Activated CD4-positive, alpha-beta T cell treated with anti-CD3 and anti-CD28 coated beads, Interleukin-2, Interleukin-4, amounts not matched to agents 100 ng/mL and 50 ng/mL, durations not matched to agents 16 hours and 8 hours (primary cell): ENCODE data around the gene DGCR8.

Source experiments
- DNase-seq: peaks from one replicate; pipeline ENCODE4 v3.0.0-alpha.2; 2020; ENCODE audit warnings: low spot score

DGCR8 gene

DNA sequence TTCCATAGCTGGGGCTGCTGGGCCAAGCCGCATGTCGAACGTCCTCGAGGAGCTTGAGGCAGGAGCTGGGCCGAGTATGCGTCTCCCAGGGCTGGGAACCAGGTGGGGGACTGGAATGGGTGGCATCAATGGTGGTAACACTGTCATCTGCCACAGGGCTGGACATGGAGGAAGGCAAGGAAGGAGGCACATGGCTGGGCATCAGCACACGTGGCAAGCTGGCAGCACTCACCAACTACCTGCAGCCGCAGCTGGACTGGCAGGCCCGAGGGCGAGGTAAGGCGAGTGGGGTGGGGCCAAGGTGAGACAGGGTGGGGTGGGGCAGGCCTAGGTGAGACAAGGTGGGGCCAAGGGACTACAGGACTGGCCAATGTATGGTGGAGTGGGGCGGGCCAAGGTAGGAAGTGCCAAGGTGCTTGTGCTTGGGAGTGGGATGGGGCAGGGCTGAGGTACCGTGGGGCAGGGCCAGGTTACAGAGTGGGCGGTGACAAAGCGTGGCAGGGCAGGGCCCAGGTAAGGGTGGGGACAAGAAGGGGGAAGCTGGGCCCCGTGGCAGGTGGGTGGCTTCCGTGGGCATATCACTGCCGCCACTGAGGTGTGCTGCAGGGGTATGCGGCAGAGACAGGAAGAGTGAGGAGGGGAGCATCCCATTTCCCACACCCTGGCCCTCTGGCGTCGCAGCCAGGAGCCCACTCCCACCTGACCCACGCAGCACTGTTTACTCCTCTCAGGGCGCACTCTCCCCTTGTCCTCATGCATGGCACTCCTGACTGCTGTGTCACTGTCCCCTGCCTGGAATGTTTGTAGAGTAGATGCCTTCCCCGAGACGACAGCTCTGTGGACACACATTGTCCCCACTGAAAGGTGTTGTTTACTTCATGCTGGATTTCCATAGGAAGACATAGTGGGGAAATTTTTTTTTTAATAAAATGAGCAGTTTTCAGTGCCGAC, 27.5 kb upstream of the DGCR8 start:
- DNase-seq = no peak

DNA sequence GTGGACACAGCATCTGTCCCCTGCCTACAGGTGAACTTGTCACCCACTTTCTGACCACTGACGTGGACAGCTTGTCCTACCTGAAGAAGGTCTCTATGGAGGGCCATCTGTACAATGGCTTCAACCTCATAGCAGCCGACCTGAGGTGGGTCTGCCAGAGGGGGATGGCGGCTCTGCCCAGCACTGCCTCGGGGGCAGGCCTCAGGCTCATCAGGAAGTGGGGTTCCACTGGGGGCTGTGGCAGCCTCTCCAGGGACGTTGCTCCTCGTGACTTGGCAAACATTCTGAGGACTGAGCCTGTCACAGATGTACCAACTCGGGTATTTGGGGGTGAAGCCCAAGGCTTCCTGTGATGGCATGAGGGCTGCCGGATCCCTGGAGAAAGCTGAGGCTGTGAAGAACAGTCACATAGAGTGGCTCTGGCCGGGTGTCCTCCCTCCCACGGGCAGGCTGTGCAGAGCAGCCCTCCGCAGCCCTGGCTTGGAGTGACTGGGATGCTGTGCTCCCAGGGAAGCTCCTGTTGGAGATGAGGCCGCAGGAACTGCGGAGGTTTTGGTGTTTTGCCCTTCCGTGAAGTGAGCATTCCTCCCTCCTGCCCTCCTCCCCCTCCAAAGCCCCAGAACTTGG, 26.5 kb upstream of the DGCR8 start:
- DNase-seq = no peak

DNA sequence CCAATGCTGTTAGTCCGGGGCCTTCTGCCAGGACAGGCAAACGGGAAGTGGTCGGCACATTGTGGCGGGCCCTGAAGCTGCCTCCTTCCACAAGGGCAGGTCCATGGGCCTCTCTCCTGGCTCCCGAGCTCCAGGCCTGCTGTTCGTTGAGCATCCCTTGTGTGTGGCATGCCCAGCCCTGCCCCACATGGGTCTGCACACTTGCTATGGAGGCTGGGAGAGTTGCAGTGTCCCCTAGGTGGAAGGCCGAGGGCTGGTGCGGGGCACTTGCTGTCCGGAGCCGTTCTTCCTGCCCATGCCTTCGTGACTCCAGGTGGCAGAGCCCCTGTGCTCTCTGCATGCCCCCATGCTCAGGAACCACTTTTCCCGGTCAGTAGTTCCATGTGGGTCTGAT, 26.0 kb upstream of the DGCR8 start:
- no peak for DNase-seq

- DNase-seq = no peak
Measured at GRCh38 chr22:20054485-20054884, 25.6 kb upstream of the DGCR8 start.

- DNase-seq = no peak
Measured at GRCh38 chr22:20055144-20055543, 24.9 kb upstream of the DGCR8 start.

GRCh38 chr22:20055654-20056053, 24.4 kb upstream of the DGCR8 start:
- no peak for DNase-seq

- DNase-seq = no peak
Measured at GRCh38 chr22:20056161-20056560, 23.9 kb upstream of the DGCR8 start.

GRCh38 chr22:20056696-20057386, 23.2 kb upstream of the DGCR8 start:
- no peak for DNase-seq

DNA sequence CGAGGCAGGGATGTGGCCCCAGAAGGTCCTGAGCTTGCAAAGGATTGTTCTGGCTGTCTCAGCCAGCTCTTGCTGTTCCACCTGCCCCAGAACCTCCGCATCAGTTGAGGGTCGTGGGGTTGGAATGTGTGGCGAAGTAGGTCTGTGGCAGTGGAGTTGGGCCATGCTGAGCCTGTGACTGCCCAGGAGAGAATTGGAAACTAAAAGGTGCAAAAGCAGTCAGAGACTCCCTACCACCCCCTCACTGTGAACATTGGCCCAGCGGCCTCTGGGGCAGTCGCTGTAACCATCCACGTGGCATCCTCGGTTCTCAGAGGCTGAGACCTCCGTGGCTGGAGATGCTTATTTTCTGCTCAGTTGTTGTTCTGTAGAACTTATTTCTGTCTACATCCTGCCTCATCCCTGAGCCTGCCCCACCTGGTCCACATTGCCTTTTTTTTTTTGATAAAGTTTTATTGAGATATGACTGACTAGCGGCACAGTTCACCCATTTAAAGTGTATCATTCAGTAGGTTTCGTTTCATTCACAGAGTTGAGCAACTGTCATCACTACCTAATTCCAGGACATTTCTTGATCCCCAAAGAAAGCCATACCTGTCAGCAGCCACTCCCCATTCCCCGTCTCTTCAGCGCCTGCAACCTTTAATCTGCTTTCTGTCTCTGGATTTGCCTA, 22.3 kb upstream of the DGCR8 start:
- no peak for DNase-seq

DNA sequence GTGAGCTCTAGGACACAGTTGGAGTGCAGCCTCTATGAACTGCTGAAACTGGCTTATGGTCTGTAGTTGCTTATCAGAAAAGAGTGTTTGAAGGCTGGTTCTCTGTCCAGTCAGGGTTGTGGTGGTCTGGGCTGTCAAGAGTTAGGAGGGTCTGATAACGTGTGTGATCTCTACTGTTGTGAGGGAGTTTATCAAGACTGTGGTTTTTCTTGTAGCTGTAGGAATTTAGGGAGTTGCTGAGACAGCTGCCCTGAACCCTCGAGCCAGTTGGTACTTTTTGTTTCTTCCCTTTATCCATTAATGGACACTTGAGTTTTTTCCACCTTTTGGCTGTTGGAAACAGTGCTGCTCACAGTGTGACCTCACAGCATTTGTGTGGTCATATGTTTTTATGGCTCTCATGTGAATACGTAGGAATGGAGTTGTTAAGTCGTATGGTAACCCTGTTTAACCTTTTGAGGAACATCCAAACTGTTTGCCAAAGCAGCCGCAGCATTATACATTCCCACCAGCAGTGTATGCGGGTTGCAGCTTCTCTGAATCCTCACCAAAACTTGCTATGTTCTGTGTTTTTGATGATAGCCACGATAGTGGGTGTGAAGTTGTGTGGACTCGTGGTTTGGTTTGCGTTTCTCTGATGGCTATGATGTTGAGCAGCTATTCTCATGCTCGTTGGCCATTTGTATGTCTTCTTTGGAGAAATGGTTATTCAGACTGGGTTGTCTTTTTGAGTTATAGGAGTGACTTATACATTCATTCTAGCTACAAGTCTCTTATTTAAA, 20.9 kb upstream of the DGCR8 start:
- no peak for DNase-seq

GRCh38 chr22:20060700-20061480, 19.2 kb upstream of the DGCR8 start:
- no peak for DNase-seq

- no peak for DNase-seq
Measured at GRCh38 chr22:20061481-20061861, 18.6 kb upstream of the DGCR8 start.

GRCh38 chr22:20062043-20062765, 17.8 kb upstream of the DGCR8 start:
- DNase-seq = no peak

DNA sequence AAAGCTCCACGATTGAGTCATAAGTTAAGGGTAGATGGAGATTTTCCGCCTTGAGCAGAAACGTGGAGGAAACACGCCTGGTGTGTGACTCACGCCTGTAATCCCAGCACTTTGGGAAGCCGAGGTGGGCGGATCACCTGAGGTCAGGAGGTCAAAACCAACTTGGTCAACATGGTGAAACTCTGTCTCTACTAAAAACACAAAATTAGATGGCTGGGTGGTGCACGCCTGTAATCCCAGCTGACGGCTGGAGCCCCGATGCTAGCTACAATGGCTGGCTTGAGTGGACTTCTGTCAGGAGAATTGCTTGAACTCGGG, 17.3 kb upstream of the DGCR8 start:
- no peak for DNase-seq

GRCh38 chr22:20063271-20064139, 16.5 kb upstream of the DGCR8 start:
- DNase-seq = no peak

DNA sequence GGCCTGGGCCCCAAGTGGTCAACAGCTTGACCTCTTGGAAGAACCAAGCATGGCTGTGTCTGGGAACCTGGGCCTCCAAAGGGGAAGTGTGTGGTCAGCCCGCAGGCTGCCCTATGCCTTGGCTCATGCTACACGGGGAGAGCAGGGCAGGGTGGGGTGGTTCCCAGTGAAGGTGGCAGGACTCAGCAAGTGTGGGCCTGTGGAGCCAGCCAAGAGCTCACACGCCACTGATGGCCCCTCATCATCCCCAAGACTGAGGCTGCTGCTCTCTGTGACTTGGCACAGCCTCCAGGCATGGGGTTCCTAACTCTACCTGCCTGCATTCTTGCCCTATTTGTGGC, 15.9 kb upstream of the DGCR8 start:
- DNase-seq = no peak

GRCh38 chr22:20064545-20065262, 15.3 kb upstream of the DGCR8 start:
- DNase-seq = no peak

DNA sequence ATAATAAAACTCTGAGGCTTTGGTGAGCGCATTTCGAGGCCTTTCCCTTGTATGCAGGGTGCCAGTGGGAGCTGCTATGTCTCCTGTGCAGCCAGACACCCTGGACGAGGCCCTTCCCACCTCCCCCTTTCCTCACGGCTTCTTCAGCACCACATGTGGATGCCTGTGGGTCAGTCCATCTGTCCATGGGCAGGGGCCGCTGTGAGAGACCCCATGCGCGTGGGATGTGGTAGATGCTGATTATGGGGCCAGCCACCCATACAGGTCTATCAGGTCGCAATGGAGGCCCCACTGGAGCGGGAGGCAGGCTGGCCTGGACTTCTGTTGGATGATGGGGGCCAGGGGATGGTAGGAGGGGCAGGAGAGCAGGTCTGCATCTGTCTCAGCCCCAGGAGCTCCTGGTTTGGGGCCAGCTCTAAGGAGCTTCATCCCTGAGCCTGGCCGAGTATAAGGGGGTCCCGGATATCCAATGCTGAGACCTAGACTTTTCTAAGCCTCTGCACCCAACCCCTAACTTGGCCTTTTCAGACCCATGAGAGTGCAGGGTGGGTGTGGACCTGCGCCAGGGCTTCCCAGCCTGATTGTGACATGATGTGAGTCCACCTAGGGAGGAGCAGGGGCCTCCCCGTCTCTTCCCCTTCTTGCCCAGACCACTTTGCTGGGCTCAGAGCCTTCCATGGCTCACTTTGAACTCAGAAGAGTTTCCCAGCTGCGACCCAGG, 14.0 kb upstream of the DGCR8 start:
- DNase-seq = no peak
